SK-N-SH treated with all-trans-retinoic acid at 6 μM for 48 hours (cell line): ENCODE results near the gene PTPRD.

Experiments
- CSDC2 ChIP-seq: fragments of 250-450 bp; sonication (Bioruptor Pico); IDR thresholded peaks from 2 replicates; pipeline ENCODE4 v1.5.0; 2020; ENCODE audit warnings: mild to moderate bottlenecking, moderate library complexity
- CSRNP3 ChIP-seq: fragments of 250-450 bp; sonication (Bioruptor Pico); IDR thresholded peaks from 2 replicates; pipeline ENCODE4 v1.5.1; 2021; ENCODE audit warnings: mild to moderate bottlenecking, moderate library complexity
- ESRRG ChIP-seq: fragments of 250-450 bp; sonication (Bioruptor Pico); IDR thresholded peaks from 2 replicates; pipeline ENCODE4 v1.6.1; 2021; ENCODE audit warnings: mild to moderate bottlenecking
- GLIS3 ChIP-seq: fragments of 250-450 bp; sonication (Bioruptor Pico); IDR thresholded peaks from 2 replicates; pipeline ENCODE4 v1.5.0; 2020; ENCODE audit warnings: mild to moderate bottlenecking, moderate library complexity
- ISL1 ChIP-seq: fragments of 250-450 bp; sonication (Bioruptor Pico); IDR thresholded peaks from 2 replicates; pipeline ENCODE4 v2.1.2; 2022; ENCODE audit warnings: mild to moderate bottlenecking, moderate library complexity
- PATZ1 ChIP-seq: fragments of 250-450 bp; sonication (Bioruptor Pico); IDR thresholded peaks from 2 replicates; pipeline ENCODE4 v1.8.0; 2020; ENCODE audit warnings: mild to moderate bottlenecking, moderate library complexity, borderline replicate concordance
- PPARA ChIP-seq: fragments of 250-450 bp; sonication (Bioruptor Pico); IDR thresholded peaks from 2 replicates; pipeline ENCODE4 v1.5.0; 2020; ENCODE audit warnings: mild to moderate bottlenecking, borderline replicate concordance
- RARB ChIP-seq: fragments of 250-450 bp; sonication (Bioruptor Pico); IDR thresholded peaks from 2 replicates; pipeline ENCODE4 v1.8.0; 2021; ENCODE audit warnings: mild to moderate bottlenecking, moderate library complexity
- ZC3H10 ChIP-seq: fragments of 250-450 bp; sonication (Bioruptor Pico); IDR thresholded peaks from 2 replicates; pipeline ENCODE4 v1.5.1; 2021; ENCODE audit warnings: mild to moderate bottlenecking, moderate library complexity
- ZFP3 ChIP-seq: fragments of 250-450 bp; sonication (Bioruptor Pico); IDR thresholded peaks from 2 replicates; pipeline ENCODE4 v1.5.0; 2020; ENCODE audit warnings: mild to moderate bottlenecking, moderate library complexity
- ZFP30 ChIP-seq: fragments of 450-650 bp; formaldehyde crosslinking; IDR thresholded peaks from 2 replicates; pipeline ENCODE4 v1.5.0; 2022; ENCODE audit warnings: mild to moderate bottlenecking, moderate library complexity
- TF ChIP-seq, protein P1 (sequence below): fragments of 250-450 bp; sonication (Bioruptor Pico); IDR thresholded peaks from 2 replicates; pipeline ENCODE4 v1.5.1; 2020; ENCODE audit warnings: low read depth, mild to moderate bottlenecking, moderate library complexity

- TF ChIP-seq GLIS3 (CRISPR knock-in tag) (no peak), CSRNP3 (CRISPR knock-in tag) (no peak), PPARA (CRISPR knock-in tag) (no peak), CSDC2 (CRISPR knock-in tag) (no peak), ZFP30 (CRISPR knock-in tag) (no peak), ZC3H10 (CRISPR knock-in tag) (no peak), ZFP3 (CRISPR knock-in tag) (no peak), ISL1 (CRISPR knock-in tag) (no peak), PATZ1 (CRISPR knock-in tag) (no peak), ESRRG (CRISPR knock-in tag) (no peak), RARB (CRISPR knock-in tag) (no peak)
- TF ChIP-seq, protein P1, sequence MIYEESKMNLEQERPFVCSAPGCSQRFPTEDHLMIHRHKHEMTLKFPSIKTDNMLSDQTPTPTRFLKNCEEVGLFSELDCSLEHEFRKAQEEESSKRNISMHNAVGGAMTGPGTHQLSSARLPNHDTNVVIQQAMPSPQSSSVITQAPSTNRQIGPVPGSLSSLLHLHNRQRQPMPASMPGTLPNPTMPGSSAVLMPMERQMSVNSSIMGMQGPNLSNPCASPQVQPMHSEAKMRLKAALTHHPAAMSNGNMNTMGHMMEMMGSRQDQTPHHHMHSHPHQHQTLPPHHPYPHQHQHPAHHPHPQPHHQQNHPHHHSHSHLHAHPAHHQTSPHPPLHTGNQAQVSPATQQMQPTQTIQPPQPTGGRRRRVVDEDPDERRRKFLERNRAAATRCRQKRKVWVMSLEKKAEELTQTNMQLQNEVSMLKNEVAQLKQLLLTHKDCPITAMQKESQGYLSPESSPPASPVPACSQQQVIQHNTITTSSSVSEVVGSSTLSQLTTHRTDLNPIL (CRISPR knock-in tag), result no peak
Measured at GRCh38 chr9:10571699-10572098, 41.1 kb downstream of the PTPRD start.
